Parathyroid adenoma (tissue), 2 donors: Measurements from ENCODE around the gene COMMD7.

Source experiments
- H2AFZ ChIP-seq: fragments of 300-600 bp; sonication (generic); one replicate; pipeline ENCODE4 v1.7.0; 2017; ENCODE audit warnings: antibody characterized with exemption, mild to moderate bottlenecking
- H3K27ac ChIP-seq: fragments of 300-600 bp; sonication (generic); one replicate; pipeline ENCODE4 v1.7.0; 2017
- H3K27me3 ChIP-seq: fragments of 300-600 bp; sonication (generic); one replicate; pipeline ENCODE4 v1.7.0; 2017; ENCODE audit warnings: low read length; ENCODE audit not compliant: control insufficient read depth, insufficient read depth
- H3K36me3 ChIP-seq: fragments of 300-600 bp; sonication (generic); one replicate; pipeline ENCODE4 v1.7.0; 2017; ENCODE audit warnings: low read length; ENCODE audit not compliant: control insufficient read depth, insufficient read depth
- H3K4me1 ChIP-seq: fragments of 300-600 bp; sonication (generic); one replicate; pipeline ENCODE4 v1.7.0; 2017; ENCODE audit warnings: control low read depth
- H3K4me2 ChIP-seq: fragments of 300-600 bp; sonication (generic); one replicate; pipeline ENCODE4 v1.7.0; 2017; ENCODE audit warnings: low read length
- H3K4me3 ChIP-seq: fragments of 300-600 bp; sonication (generic); one replicate; pipeline ENCODE4 v1.7.0; 2017; ENCODE audit warnings: low read depth, low read length
- H3K79me2 ChIP-seq: fragments of 300-600 bp; sonication (generic); one replicate; pipeline ENCODE4 v1.7.0; 2017; ENCODE audit warnings: control low read depth
- H3K9ac ChIP-seq: fragments of 300-600 bp; sonication (generic); one replicate; pipeline ENCODE4 v1.7.0; 2017; ENCODE audit warnings: mild to moderate bottlenecking
- H3K9me3 ChIP-seq: fragments of 300-600 bp; sonication (generic); one replicate; pipeline ENCODE4 v1.7.0; 2017; ENCODE audit warnings: low read length; ENCODE audit not compliant: control insufficient read depth
- TF ChIP-seq, protein P1 (sequence below): fragments of 300-600 bp; sonication (generic); IDR thresholded peaks from one replicate; pipeline ENCODE4 v1.7.0; 2017; ENCODE audit warnings: antibody characterized with exemption, mild to moderate bottlenecking
- donor health status: primary hyperparathyroidism.

The COMMD7 gene

GRCh38 chr20:32743237-32744112, at the start of gene COMMD7:
TSS of gene COMMD7 (minus strand) at chr20:32743467. CDS start at chr20:32743391, 76 bp downstream.
- Histone ChIP-seq H3K27ac (peak within 1 kb of the TSS; percentile 73), H3K4me2 (peak within 1 kb of the TSS; percentile 75), H3K27me3 (no peaks in the 10 kb centered on the region), H3K9me3 (no peaks in the 10 kb centered on the region), H3K4me1 (no peaks in the 10 kb centered on the region), H3K4me3 (peak within 1 kb of the TSS; percentile 61), H3K9ac (peak within 1 kb of the TSS; percentile 87), H3K79me2 (peaks cover 10% of the 10 kb centered on the region), H2AFZ (peak within 1 kb of the TSS; percentile 86), H3K36me3 (no peaks in the 10 kb centered on the region)
- TF ChIP-seq, protein P1, sequence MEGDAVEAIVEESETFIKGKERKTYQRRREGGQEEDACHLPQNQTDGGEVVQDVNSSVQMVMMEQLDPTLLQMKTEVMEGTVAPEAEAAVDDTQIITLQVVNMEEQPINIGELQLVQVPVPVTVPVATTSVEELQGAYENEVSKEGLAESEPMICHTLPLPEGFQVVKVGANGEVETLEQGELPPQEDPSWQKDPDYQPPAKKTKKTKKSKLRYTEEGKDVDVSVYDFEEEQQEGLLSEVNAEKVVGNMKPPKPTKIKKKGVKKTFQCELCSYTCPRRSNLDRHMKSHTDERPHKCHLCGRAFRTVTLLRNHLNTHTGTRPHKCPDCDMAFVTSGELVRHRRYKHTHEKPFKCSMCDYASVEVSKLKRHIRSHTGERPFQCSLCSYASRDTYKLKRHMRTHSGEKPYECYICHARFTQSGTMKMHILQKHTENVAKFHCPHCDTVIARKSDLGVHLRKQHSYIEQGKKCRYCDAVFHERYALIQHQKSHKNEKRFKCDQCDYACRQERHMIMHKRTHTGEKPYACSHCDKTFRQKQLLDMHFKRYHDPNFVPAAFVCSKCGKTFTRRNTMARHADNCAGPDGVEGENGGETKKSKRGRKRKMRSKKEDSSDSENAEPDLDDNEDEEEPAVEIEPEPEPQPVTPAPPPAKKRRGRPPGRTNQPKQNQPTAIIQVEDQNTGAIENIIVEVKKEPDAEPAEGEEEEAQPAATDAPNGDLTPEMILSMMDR, result no peak

GRCh38 chr20:32792731-32793458, 49.6 kb upstream of the COMMD7 start:
- TF ChIP-seq, protein P1, result no peak
- H2AFZ ChIP-seq, result no peak overlapping the region
- H3K4me3 ChIP-seq, result no peak overlapping the region
- H3K79me2 ChIP-seq, result no peaks in the 10 kb centered on the region
- H3K4me1 ChIP-seq, result no peaks in the 10 kb centered on the region
- H3K27ac ChIP-seq, result no peak overlapping the region
- no peak overlapping the region for H3K4me2 ChIP-seq
- no peaks in the 10 kb centered on the region for H3K36me3 ChIP-seq
- no peaks in the 10 kb centered on the region for H3K27me3 ChIP-seq
- no peaks in the 10 kb centered on the region for H3K9me3 ChIP-seq
- H3K9ac ChIP-seq, result no peak overlapping the region

DNA sequence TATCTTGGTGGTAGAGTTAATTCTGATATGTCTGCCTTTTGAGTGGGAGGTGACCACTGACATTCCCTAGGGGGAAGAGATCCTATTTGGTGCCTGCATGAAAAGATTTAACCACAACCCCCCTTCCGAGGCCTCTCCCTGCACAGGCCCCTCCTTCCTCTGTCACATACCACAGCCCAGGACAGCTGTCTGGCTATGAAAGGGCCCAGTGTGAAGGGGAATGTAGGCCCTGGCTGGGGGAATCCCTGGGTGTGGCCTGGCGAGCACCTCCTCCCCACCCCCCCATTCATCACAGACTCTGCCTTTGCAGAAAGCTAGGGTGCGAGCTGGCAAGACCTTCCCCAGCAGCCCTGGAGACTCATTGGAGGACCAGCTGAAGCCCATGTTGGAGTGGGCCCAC, 49.0 kb upstream of the COMMD7 start:
- H2AFZ ChIP-seq, result no peak overlapping the region
- no peaks in the 10 kb centered on the region for H3K36me3 ChIP-seq
- no peaks in the 10 kb centered on the region for H3K4me1 ChIP-seq
- no peaks in the 10 kb centered on the region for H3K79me2 ChIP-seq
- TF ChIP-seq, protein P1, result no peak
- no peak overlapping the region for H3K4me2 ChIP-seq
- no peak overlapping the region for H3K4me3 ChIP-seq
- no peak overlapping the region for H3K27ac ChIP-seq
- no peak overlapping the region for H3K9ac ChIP-seq
- no peaks in the 10 kb centered on the region for H3K27me3 ChIP-seq
- no peaks in the 10 kb centered on the region for H3K9me3 ChIP-seq

GRCh38 chr20:32790751-32791057, 47.4 kb upstream of the COMMD7 start:
- Histone ChIP-seq H3K9me3 (no peaks in the 10 kb centered on the region), H3K27ac (no peak overlapping the region), H3K36me3 (no peaks in the 10 kb centered on the region), H3K4me1 (no peaks in the 10 kb centered on the region), H3K27me3 (no peaks in the 10 kb centered on the region), H3K79me2 (no peaks in the 10 kb centered on the region), H3K4me2 (no peak overlapping the region), H3K4me3 (no peak overlapping the region), H2AFZ (no peak overlapping the region), H3K9ac (no peak overlapping the region)
- TF ChIP-seq, protein P1, result no peak
